ENCODE data around the gene AGAP2. TPM values are rescaled to one million over a fixed set of nuclear protein-coding genes. Genes with fewer than 3 reads are reported as not detected.
"Not testable (repeated sequence)": the region's sequence is repeated elsewhere in the genome, so short reads cannot be mapped to it uniquely, and the experiment has no call there.

The AGAP2 gene
- total RNA-seq, 1 donor from 2014 or later: 4.0 TPM

DNA sequence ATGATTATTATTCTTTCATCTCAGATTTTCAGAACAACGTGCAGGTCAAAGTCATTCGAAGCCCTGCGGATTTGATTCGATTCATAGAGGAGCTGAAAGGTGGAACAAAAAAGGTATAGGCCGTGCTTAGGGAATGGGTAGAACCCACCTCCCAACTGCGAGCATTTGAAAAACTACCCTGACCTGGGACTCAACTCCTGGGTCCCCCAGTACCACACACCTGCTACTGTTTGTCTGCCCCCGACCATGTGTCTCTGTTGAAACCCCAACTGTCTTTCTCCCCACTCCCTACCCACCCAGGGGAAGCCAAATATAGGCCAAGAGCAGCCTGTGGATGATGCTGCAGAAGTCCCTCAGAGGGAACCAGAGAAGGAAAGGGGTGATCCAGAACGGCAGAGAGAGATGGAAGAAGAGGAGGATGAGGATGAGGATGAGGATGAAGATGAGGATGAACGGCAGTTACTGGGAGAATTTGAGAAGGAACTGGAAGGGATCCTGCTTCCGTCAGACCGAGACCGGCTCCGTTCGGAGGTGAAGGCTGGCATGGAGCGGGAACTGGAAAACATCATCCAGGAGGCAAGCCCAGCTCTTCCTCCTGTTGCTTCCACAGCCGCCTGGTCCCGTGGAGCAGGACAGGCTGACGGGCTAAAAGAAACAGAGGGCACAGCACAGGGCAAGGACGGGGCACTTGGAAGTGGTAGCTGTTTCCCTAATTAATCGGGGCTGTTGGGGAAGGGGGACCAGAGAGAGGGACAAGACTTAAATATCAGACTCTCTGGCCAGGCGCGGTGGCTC lies 20.5 kb downstream of the AGAP2 start:
- no peak for ATAC-seq
- DNase-seq (ENCODE audit: low spot score): no peak
- intact Hi-C loops (cut with DNase I): no loop called here

DNA sequence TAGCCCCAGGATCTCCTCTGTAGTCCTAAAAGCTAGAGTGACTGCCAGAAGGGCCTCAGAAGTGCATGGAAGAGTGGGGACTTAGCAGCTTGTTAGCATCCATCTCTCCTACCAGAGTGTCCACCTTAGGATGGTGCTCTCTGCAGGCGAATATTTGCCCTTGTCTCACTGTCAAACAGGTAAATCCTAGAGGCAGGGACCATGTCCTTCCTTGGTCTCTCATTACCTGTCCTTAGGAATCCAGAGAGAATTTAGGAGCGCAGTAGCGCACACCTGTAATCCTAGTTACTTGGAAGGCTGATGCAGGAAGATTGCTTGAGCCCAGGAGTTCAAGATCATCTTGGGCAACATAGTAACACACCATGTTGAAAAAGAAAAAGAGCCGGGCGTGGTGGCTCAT lies 21.4 kb downstream of the AGAP2 start:
- intact Hi-C loops (cut with DNase I): no loop called here
- ATAC-seq: no peak
- DNase-seq (ENCODE audit: low spot score): no peak

DNA sequence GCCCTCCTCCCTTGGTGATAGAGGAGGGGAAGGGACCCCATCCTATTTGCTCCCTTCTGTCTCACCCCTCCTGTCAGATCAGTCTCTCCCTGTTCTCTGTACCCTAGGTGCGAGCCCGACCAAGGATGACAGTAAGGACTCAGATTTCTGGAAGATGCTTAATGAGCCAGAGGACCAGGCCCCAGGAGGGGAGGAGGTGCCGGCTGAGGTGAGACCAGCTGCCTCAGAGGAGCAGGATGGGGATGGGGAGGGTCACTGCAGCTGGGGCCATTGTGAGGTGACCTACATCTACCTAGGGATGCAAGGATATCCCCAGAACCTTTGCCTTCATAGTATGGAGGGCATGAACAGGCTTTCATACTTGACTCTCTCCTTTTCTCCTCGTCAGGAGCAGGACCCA lies 22.2 kb downstream of the AGAP2 start:
- DNase-seq (ENCODE audit: low spot score) (no peak), ATAC-seq (no peak)
- intact Hi-C loops (cut with DNase I): no loop called here

DNA sequence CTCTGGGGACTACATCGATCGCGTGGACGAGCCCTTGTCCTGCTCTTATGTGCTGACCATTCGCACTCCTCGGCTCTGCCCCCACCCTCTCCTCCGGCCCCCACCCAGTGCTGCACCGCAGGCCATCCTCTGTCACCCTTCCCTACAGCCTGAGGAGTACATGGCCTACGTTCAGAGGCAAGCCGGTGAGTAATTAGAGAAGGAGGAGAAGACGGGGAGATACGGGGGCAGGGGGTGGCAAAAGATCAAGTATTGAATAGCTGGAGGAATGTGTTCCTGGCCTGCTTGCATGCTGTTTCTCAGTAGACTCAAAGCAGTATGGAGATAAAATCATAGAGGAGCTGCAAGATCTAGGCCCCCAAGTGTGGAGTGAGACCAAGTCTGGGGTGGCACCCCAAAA lies 22.8 kb downstream of the AGAP2 start:
- intact Hi-C loops (cut with DNase I): no loop called here
- DNase-seq (ENCODE audit: low spot score) (no peak), ATAC-seq (no peak)

DNA sequence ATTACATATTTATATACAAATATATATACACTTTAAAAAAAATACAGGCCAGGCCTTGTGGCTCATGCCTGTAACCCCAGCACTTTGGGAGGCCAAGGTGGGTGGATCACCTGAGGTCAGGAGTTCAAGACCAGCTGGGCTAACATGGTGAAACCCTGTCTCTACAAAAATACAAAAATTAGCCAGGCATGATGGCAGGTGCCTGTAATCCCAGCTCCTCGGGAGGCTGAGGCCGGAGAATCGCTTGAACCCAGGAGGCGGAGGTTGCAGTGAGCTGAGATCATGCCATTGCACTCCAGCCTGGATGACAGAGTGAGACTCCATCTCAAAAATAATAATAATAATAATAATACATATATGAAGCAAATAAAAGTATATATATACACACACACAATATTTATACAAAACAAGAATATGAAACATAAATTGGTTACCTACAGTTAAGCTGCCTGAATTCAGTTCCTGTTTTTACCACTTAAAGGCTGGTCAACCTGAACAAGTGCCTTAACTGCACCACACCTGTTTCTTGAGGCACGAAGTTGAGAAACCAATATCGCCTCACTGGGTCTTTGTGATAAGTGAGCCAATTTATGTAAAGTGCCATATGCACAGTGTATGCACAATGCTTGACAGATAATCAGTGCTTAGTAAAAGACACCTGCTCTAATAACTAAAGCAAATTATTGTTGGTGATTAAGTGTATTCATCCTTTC lies 23.4 kb downstream of the AGAP2 start:
- ATAC-seq; intact Hi-C loops (cut with DNase I); DNase-seq (ENCODE audit: low spot score): not testable (repeated sequence)

GRCh38 chr12:57713209-57713608 lies 25.3 kb downstream of the AGAP2 start:
- intact Hi-C loops (cut with DNase I): no loop called here
- no peak for DNase-seq (ENCODE audit: low spot score)
- ATAC-seq: no peak

GRCh38 chr12:57712701-57713100 lies 25.8 kb downstream of the AGAP2 start:
- intact Hi-C loops (cut with DNase I): no loop called here
- DNase-seq (ENCODE audit: low spot score): no peak
- no peak for ATAC-seq

DNA sequence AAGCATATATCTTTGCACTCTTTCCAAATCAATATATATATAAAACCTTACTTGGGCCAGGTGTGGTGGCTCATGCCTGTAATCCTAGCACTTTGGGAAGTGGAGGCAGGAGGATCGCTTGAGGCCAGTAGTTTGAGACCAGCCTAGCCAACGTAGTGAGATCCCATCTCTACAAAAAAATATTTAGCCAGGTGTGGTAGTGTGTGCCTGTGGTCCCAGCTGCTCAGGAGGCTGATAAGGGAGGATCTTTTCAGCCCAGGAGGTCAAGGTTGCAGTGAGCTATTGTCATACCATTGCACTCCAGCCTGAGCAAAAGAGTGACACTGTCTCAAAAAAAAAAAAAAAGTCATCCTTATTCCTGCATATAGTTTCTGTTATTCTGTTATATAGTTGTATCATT lies 30.2 kb downstream of the AGAP2 start:
- DNase-seq (ENCODE audit: low spot score) (no peak), ATAC-seq (no peak)
- intact Hi-C loops (cut with DNase I): no loop called here

DNA sequence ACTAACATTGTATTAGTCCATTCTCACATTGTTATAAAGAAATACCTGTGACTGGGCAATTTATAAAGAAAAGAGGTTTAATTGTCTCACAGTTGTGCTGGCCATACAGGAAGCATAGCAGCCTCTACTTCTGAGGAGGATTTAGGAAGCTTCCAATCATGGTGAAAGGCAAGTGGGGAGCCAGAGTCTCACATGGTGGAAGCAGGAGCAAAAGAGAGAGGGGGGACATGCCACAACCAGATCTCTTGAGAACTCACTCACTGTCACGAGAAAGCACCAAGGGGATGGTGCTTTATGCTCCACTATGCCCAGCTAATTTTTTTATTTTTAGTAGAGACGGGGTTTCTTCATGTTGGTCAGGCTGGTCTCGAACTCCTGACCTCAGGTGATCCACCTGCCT lies 31.3 kb downstream of the AGAP2 start:
- DNase-seq (ENCODE audit: low spot score) (no peak), ATAC-seq (no peak)
- intact Hi-C loops (cut with DNase I): no loop called here

DNA sequence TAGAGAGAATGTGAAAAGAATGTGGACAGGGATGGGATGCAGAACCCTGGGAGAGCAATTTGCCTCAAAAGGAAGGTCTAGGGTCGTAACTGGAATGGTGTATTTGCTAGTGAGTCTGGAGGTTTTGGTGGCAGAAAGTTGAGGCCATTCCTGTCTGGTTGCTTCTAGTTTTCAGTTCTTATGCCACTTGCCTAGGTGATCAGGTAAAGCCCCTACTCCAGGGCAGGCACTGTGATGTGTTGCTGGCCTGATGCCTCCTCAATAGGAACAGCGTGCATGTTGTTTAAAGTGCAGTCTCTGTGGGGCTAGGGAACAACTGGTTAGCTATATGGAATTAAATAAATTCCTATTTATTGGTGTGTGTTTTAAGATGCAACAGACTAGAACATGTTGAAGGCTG lies 38.2 kb downstream of the AGAP2 start:
- ATAC-seq: no peak
- intact Hi-C loops (cut with DNase I): no loop called here
- no peak for DNase-seq (ENCODE audit: low spot score)

DNA sequence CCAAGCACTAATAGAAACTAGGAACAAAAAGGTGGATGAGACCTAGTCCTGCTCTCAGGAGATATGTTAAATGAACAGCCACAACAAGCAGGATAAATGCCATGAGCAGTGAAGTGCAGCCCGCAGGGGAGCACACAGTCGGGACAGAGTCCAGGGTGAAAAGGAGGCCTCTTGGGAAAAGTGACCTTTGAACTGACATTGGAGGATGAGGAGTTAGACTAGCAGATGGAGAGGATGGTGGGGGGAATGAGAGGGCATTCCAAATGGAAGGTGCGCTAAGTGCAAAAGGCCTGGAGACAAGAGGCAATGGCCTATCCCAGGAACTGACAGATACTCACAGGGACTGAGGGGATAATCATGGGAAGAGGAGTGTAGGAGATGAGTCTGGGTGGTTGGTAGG lies 40.1 kb downstream of the AGAP2 start:
- DNase-seq (ENCODE audit: low spot score) (no peak), ATAC-seq (no peak)
- intact Hi-C loops (cut with DNase I): no loop called here

GRCh38 chr12:57697076-57697475 lies 41.5 kb downstream of the AGAP2 start:
- intact Hi-C loops (cut with DNase I): no loop called here

DNA sequence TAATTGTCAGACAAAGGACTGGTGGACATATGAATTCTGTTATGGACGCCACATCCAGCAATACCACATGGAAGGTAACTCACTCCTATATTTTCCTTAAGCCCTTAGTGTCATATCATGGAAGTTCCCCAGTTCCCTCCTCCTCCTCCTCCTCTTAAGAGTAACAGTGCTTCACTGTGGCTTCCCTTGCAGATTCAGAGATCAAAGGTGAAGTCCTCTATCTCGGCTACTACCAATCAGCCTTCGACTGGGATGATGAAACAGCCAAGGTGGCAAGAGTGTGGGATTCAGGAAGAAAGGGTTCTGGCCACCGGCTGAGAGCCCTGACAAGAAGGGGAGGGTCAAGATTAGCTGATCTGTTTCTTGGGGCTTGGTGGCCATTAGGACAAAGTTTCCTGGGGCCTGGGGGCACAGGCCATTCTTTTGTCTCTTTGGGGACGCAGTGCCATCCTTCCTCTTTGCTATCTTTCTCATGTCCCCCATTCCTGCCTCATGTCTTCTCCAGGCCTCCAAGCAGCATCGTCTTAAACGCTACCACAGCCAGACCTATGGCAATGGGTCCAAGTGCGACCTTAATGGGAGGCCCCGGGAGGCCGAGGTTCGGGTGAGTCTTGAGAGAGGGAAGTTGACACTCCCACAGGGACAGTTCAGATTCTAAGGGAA lies 42.6 kb downstream of the AGAP2 start:
- DNase-seq (ENCODE audit: low spot score) (no peak), ATAC-seq (no peak)
- intact Hi-C loops (cut with DNase I): no loop called here

More at GRCh38 chr12:57697076-57697475, 41.5 kb downstream of the AGAP2 start:
- ATAC-seq: no peak
- no peak for DNase-seq (ENCODE audit: low spot score)

- ATAC-seq (no peak), DNase-seq (ENCODE audit: low spot score) (no peak)
- intact Hi-C loops (cut with DNase I): no loop called here
Observed at GRCh38 chr12:57694459-57695019, 44.0 kb downstream of the AGAP2 start.

DNA sequence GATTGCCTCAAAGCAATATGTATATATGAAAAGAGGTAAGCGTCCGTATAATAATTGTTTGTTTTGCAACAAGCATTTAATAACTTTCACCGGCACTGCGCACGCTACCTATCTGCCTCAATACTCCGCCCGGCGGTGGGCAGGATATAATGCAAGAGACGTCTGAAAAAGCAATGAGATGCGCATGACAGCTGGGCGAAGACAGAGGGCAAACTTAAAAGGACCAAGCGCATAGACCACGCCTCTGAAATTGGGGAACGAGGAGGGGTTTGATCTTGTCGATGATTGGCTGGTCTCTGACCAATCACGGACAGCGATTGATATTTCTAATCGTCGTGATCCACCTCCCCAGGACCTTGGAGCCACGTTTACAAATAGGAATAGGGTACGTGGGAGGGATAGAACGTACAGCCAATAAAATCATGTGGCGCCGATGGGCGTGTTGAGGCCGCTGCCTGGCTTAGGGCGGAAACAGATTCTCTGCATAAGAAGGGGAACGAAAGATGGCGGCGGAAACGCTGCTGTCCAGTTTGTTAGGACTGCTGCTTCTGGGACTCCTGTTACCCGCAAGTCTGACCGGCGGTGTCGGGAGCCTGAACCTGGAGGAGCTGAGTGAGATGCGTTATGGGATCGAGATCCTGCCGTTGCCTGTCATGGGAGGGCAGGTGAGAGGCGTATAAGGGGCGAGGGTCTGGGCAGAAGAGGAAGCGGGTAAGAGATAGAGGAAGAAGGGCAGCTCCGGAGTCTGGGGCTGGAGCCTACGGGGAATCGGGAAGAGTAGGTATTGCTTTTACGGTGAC lies 44.7 kb downstream of the AGAP2 start, which contains the start of gene OS9:
OS9 (plus strand) TSS at position 474 of the 800 bp plus-strand sequence; CDS start at position 504, 30 bp downstream.
- DNase-seq (ENCODE audit: low spot score) (peak; percentile 97), ATAC-seq (peak; percentile 99)
- intact Hi-C loops (cut with DNase I): no loop called here

GRCh38 chr12:57693317-57693658 lies 45.3 kb downstream of the AGAP2 start:
- intact Hi-C loops (cut with DNase I): no loop called here
- no peak for DNase-seq (ENCODE audit: low spot score)
- ATAC-seq: no peak

DNA sequence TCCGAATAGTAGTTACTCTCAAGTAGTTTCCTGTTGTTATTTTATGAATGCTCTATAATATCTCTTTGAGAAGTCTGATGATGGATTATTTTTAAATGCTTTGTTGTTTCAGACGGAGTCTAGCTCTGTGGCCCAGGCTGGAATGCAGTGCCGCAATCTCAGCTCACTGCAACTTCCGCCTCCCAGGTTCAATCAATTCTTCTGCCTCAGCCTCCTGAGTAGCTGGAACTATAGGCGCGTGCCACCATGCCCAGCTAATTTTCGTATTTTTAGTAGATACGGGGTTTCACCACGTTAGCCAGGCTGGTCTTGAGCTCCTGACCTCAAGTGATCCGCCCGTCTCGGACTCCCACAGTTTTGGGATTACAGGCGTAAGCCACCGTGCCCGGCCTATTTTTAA lies 46.0 kb downstream of the AGAP2 start:
- intact Hi-C loops (cut with DNase I): no loop called here
- DNase-seq (ENCODE audit: low spot score) (no peak), ATAC-seq (no peak)

GRCh38 chr12:57688931-57689330 lies 49.6 kb downstream of the AGAP2 start:
- DNase-seq (ENCODE audit: low spot score) (no peak), ATAC-seq (no peak)
- intact Hi-C loops (cut with DNase I): no loop called here

DNA sequence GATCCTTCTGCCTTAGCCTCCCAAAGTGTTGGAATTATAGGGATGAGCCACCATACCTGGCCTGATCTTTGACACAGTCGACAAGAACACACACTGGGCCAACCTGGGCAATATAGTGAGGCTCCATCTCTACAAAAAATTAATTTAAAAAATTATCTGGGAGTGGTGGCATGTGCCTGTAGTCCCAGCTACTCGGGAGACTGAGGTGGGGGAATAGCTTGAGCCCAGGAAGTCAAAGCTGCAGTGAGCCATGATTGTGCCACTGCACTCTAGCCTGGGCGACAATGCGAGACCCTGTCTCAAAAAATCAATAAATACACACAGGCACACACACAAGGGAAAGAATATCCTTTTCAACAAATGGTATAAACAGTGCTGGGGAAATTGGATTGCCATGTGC lies 50.7 kb downstream of the AGAP2 start:
- DNase-seq (ENCODE audit: low spot score): no peak
- intact Hi-C loops (cut with DNase I): no loop called here
- no peak for ATAC-seq

All from sciatic nerve (tissue), 2 donors.